Stimulated activated CD4-positive, alpha-beta T cell treated with anti-CD3 and anti-CD28 coated beads, Interleukin-1b, Interleukin-23, amount 100 ng/mL, for 48 hours (primary cell): ENCODE data around the gene BHLHA9.

Experiments
- DNase-seq: peaks from one replicate; pipeline ENCODE4 v3.0.0-alpha.2; 2020

The BHLHA9 gene

GRCh38 chr17:1256699-1257098 is 13.5 kb upstream of the BHLHA9 start:
- DNase-seq: no peak

- DNase-seq: no peak
Observed at GRCh38 chr17:1260086-1260769, 10.0 kb upstream of the BHLHA9 start.

GRCh38 chr17:1260770-1261161 is 9.5 kb upstream of the BHLHA9 start:
- DNase-seq: no peak

- DNase-seq: no peak
Observed at GRCh38 chr17:1264196-1264595, 6.0 kb upstream of the BHLHA9 start.

GRCh38 chr17:1267471-1267943 is 2.7 kb upstream of the BHLHA9 start:
- DNase-seq: no peak

GRCh38 chr17:1271030-1271423 is 783 bp downstream of the BHLHA9 start:
- DNase-seq: no peak

GRCh38 chr17:1271441-1271840 is 1.2 kb downstream of the BHLHA9 start:
- no peak for DNase-seq

- no peak for DNase-seq
Observed at GRCh38 chr17:1272701-1273100, 2.5 kb downstream of the BHLHA9 start.

GRCh38 chr17:1273492-1274244 is 3.4 kb downstream of the BHLHA9 start:
- DNase-seq: no peak

GRCh38 chr17:1274245-1274608 is 4.0 kb downstream of the BHLHA9 start:
- DNase-seq: no peak

- no peak for DNase-seq
Observed at GRCh38 chr17:1275205-1275961, 5.1 kb downstream of the BHLHA9 start.

GRCh38 chr17:1275962-1276736 is 5.9 kb downstream of the BHLHA9 start:
- peak; percentile 62 for DNase-seq

- no peak for DNase-seq
Observed at GRCh38 chr17:1280652-1281051, 10.4 kb downstream of the BHLHA9 start.

- DNase-seq: no peak
Observed at GRCh38 chr17:1286379-1287106, 16.3 kb downstream of the BHLHA9 start.

- no peak for DNase-seq
Observed at GRCh38 chr17:1289695-1290094, 19.5 kb downstream of the BHLHA9 start.

- no peak for DNase-seq
Observed at GRCh38 chr17:1290676-1291075, 20.4 kb downstream of the BHLHA9 start.

GRCh38 chr17:1294157-1294717 is 24.0 kb downstream of the BHLHA9 start:
- DNase-seq: peak; percentile 68

GRCh38 chr17:1298606-1299005 is 28.4 kb downstream of the BHLHA9 start:
- peak; percentile 31 for DNase-seq

- no peak for DNase-seq
Observed at GRCh38 chr17:1299552-1300370, 29.5 kb downstream of the BHLHA9 start.

- no peak for DNase-seq
Observed at GRCh38 chr17:1300371-1300905, 30.2 kb downstream of the BHLHA9 start.

- no peak for DNase-seq
Observed at GRCh38 chr17:1301546-1301945, 31.3 kb downstream of the BHLHA9 start.
